CD4-positive, alpha-beta T cell treated with Interleukin-1 beta for 1 hour (primary cell): ENCODE results near the gene KCTD7.
"Not testable (repeated sequence)": the region's sequence is repeated elsewhere in the genome, so short reads cannot be mapped to it uniquely, and the experiment has no call there.

Experiments
- DNase-seq, 2 donors: peaks; one replicate each; pipeline ENCODE4 v3.0.0-alpha.2; 2020 to 2022

Gene KCTD7

GRCh38 chr7:66617295-66617694, 11.4 kb upstream of the KCTD7 start:
- DNase-seq: no peak

- not testable (repeated sequence) for DNase-seq
Observed at GRCh38 chr7:66619341-66619948, 9.2 kb upstream of the KCTD7 start.

GRCh38 chr7:66626331-66626934, 2.2 kb upstream of the KCTD7 start:
- DNase-seq: no peak

- peak in 1 of 2 donors; percentile 5 for DNase-seq
Observed at GRCh38 chr7:66627151-66627681, 1.5 kb upstream of the KCTD7 start.

- peak; percentile 15 to 17 for DNase-seq
Observed at GRCh38 chr7:66627881-66628360, 760 bp upstream of the KCTD7 start.

GRCh38 chr7:66629222-66630062, 761 bp downstream of the KCTD7 start:
- DNase-seq: no peak

GRCh38 chr7:66630531-66630930, 1.9 kb downstream of the KCTD7 start:
- no peak for DNase-seq

- peak in 1 of 2 donors; percentile 35 for DNase-seq
Observed at GRCh38 chr7:66631471-66631870, 2.8 kb downstream of the KCTD7 start.

GRCh38 chr7:66634816-66635215, 6.1 kb downstream of the KCTD7 start:
- no peak for DNase-seq

- DNase-seq: not testable (repeated sequence)
Observed at GRCh38 chr7:66635322-66635981, 6.8 kb downstream of the KCTD7 start.

- DNase-seq: peak in 1 of 2 donors; percentile 7
Observed at GRCh38 chr7:66635982-66636546, 7.4 kb downstream of the KCTD7 start.

GRCh38 chr7:66638309-66639099, 9.8 kb downstream of the KCTD7 start:
- no peak for DNase-seq

- DNase-seq: no peak
Observed at GRCh38 chr7:66639773-66640172, 11.1 kb downstream of the KCTD7 start.

- DNase-seq: no peak
Observed at GRCh38 chr7:66640802-66641525, 12.3 kb downstream of the KCTD7 start.

- no peak for DNase-seq
Observed at GRCh38 chr7:66641526-66641871, 12.8 kb downstream of the KCTD7 start.

- DNase-seq: no peak
Observed at GRCh38 chr7:66642186-66642585, 13.5 kb downstream of the KCTD7 start.

- no peak for DNase-seq
Observed at GRCh38 chr7:66642932-66643331, 14.3 kb downstream of the KCTD7 start.

- no peak for DNase-seq
Observed at GRCh38 chr7:66643395-66643794, 14.7 kb downstream of the KCTD7 start.

GRCh38 chr7:66651026-66651425, 22.3 kb downstream of the KCTD7 start:
- not testable (repeated sequence) for DNase-seq

- not testable (repeated sequence) for DNase-seq
Observed at GRCh38 chr7:66653719-66654274, 25.1 kb downstream of the KCTD7 start.
